ENCODE data around the gene ORM2. TPM values are rescaled to one million over a fixed set of nuclear protein-coding genes. Genes with fewer than 3 reads are reported as not detected.
"Not testable (repeated sequence)": the region's sequence is repeated elsewhere in the genome, so short reads cannot be mapped to it uniquely, and the experiment has no call there.

ORM2 gene
- total and polyA plus RNA-seq, 9 of the 15 experiments (the other 6 are each of a cell fraction or from before 2014, with no cell fraction given), result 0.98 TPM; not detected in 8

DNA sequence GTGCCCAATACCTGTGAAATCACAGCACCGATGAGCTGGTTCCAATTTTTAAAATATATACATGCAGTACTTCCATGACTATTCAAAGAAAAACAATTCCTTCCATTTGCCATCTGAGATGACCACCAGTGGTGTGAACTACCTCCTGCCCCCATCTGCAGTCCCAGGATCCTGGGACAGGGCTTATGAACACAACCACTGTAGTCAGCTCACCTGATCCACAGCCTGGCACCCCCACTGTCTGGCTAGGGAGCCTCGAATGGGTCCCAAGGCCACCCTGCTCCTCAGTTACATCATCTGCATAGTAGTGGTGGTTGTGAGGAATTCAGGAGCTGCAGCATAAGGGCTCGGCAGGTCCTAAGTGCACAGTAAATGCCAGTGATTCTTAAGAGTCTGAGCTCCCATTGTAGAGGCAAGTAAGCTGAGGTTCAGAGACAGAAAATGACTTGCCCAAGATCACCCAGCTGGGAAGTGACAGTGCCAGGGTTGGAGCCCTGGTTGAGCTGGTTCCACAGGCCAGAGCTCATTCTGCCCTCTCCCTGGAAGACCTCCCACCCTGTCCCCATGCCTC lies 3.9 kb upstream of the ORM2 start:
- peaks cover 29 to 57% of the 10 kb centered on the region in 2 experiments; a peak in 4 of 5 replicates for H3K27me3 ChIP-seq (ENCODE audit: control insufficient read depth in 2 of 2, insufficient read depth in 2 of 2, low read length in 2 of 2)
- H3K9me1 ChIP-seq (ENCODE audit: control insufficient read depth, insufficient read depth, low read length); H4K20me1 ChIP-seq (replicated peaks; ENCODE audit: control insufficient read depth, insufficient read depth, low read length); DNase-seq (ENCODE audit: extremely low read depth in 1 of 4, low spot score in 3 of 4); H3K9ac ChIP-seq (ENCODE audit: insufficient read depth in 1 of 2, low read depth in 2 of 2, low read length in 2 of 2); H3K27ac ChIP-seq (ENCODE audit: extremely low read depth, low read depth, low read length); CTCF ChIA-PET (ENCODE audit: low intra/inter-chr PET ratio); H3K79me2 ChIP-seq (ENCODE audit: control insufficient read depth, insufficient read depth, low read length); BruUV-seq (replicated peaks); H3K36me3 ChIP-seq (ENCODE audit: control insufficient read depth, insufficient read depth, low read length); in situ Hi-C loops (cut with MboI); FAIRE-seq; H3K4me3 ChIP-seq; H3K4me2 ChIP-seq (ENCODE audit: insufficient read depth, low read length); intact Hi-C loops (cut with micrococcal nuclease); H2AFZ ChIP-seq (ENCODE audit: low read depth, low read length); H3K9me3 ChIP-seq (replicated peaks; ENCODE audit: control insufficient read depth, insufficient read depth, low read depth, low read length); H3K4me1 ChIP-seq (replicated peaks in 1 of 2; ENCODE audit: control insufficient read depth in 2 of 2, insufficient read depth in 2 of 2, low read length in 2 of 2); ATAC-seq: not testable (repeated sequence)
- WGBS (ENCODE audit: insufficient coverage, low coverage, missing lambda C conversion rate), result under 1% methylated on average over 3 of the region's 3 CpGs
- POLR2A ChIA-PET, result interaction anchor here (0.6 kb wide), 1 partner anchor 42 kb away, joined by 3 read pairs; no protein-coding TSS in a partner anchor

- intact Hi-C loops (cut with micrococcal nuclease) (no loop called here), in situ Hi-C loops (cut with MboI) (no loop called here)
- Histone ChIP-seq H3K27ac (ENCODE audit: extremely low read depth, low read depth, low read length) (no peak overlapping the region), H3K4me3 (no peak overlapping the region), H3K36me3 (ENCODE audit: control insufficient read depth, insufficient read depth, low read length) (no peaks in the 10 kb centered on the region), H3K9me1 (ENCODE audit: control insufficient read depth, insufficient read depth, low read length) (no peaks in the 10 kb centered on the region), H3K9me3 (replicated peaks; ENCODE audit: control insufficient read depth, insufficient read depth, low read depth, low read length) (no peaks in the 10 kb centered on the region), H3K4me1 (replicated peaks in 1 of 2; ENCODE audit: control insufficient read depth in 2 of 2, insufficient read depth in 2 of 2, low read length in 2 of 2) (no peaks in the 10 kb centered on the region), H3K27me3 (ENCODE audit: control insufficient read depth in 2 of 2, insufficient read depth in 2 of 2, low read length in 2 of 2) (peaks cover 29 to 60% of the 10 kb centered on the region in 2 experiments; a peak in 4 of 5 replicates), H2AFZ (ENCODE audit: low read depth, low read length) (no peak overlapping the region), H3K9ac (ENCODE audit: insufficient read depth in 1 of 2, low read depth in 2 of 2, low read length in 2 of 2) (no peak overlapping the region), H3K4me2 (ENCODE audit: insufficient read depth, low read length) (no peak overlapping the region), H4K20me1 (replicated peaks; ENCODE audit: control insufficient read depth, insufficient read depth, low read length) (peaks cover 6% of the 10 kb centered on the region; the same call in 1 of the 2 replicates), H3K79me2 (ENCODE audit: control insufficient read depth, insufficient read depth, low read length) (no peaks in the 10 kb centered on the region)
- 1% methylated on average over 8 of the region's 8 CpGs for WGBS (ENCODE audit: insufficient coverage, low coverage, missing lambda C conversion rate)
- no peak for FAIRE-seq
- peak in 1 of 4 experiments; percentile 27 for DNase-seq (ENCODE audit: extremely low read depth in 1 of 4, low spot score in 3 of 4)
- ChIA-PET CTCF (ENCODE audit: low intra/inter-chr PET ratio) (no interaction called here), POLR2A (no interaction called here)
- BruUV-seq (replicated peaks), result no TSS peak
- peak; percentile 8; the same call in 1 of the 3 replicates for ATAC-seq
- TF ChIP-seq SNIP1 (IDR thresholded peaks at IDR 0.05; ENCODE audit: low read depth) (no peak), STAG1 (CRISPR knock-in tag; IDR thresholded peaks at IDR 0.05; ENCODE audit: borderline replicate concordance) (no peak), ATF1 (CRISPR knock-in tag; IDR thresholded peaks at IDR 0.05) (0 out of 2 replicates have a peak, but pooled peaks have one; percentile 12), ATF1 (tag; IDR thresholded peaks at IDR 0.05) (no peak), CHD4 (IDR thresholded peaks at IDR 0.05; ENCODE audit: insufficient read depth, insufficient replicate concordance, low read depth, low read length, poor library complexity, severe bottlenecking) (no peak), MEF2A (IDR thresholded peaks at IDR 0.05; ENCODE audit: control insufficient read depth, low read depth, low read length) (no peak), ELF1 (tag; IDR thresholded peaks at IDR 0.05) (no peak), TBL1XR1 (IDR thresholded peaks at IDR 0.05; ENCODE audit: low read length in 2 of 2) (no peak), FOXK1 (CRISPR knock-in tag; IDR thresholded peaks at IDR 0.05; ENCODE audit: borderline replicate concordance) (no peak)
- TF ChIP-seq, protein P1, sequence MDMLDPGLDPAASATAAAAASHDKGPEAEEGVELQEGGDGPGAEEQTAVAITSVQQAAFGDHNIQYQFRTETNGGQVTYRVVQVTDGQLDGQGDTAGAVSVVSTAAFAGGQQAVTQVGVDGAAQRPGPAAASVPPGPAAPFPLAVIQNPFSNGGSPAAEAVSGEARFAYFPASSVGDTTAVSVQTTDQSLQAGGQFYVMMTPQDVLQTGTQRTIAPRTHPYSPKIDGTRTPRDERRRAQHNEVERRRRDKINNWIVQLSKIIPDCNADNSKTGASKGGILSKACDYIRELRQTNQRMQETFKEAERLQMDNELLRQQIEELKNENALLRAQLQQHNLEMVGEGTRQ (CRISPR knock-in tag; IDR thresholded peaks at IDR 0.05), result no peak
Observed at GRCh38 chr9:114327749-114328148, 1.9 kb upstream of the ORM2 start.

All from K562 (cell line).